Hematopoietic multipotent progenitor cell treated with erythropoietin and hydrocortisone succinate and interleukin-3 and kit ligand, for 6 days (in vitro differentiated cells): ENCODE data around the gene FYN.
"Not testable (repeated sequence)": the region's sequence is repeated elsewhere in the genome, so short reads cannot be mapped to it uniquely, and the experiment has no call there.

Source experiments
- DNase-seq: peaks from one replicate; pipeline ENCODE4 v3.0.0-alpha.2; 2015

FYN gene

GRCh38 chr6:111805511-111806164 is 67.6 kb downstream of the FYN start:
- no peak for DNase-seq

- DNase-seq: peak; percentile 94
Measured at GRCh38 chr6:111804627-111805235, 68.5 kb downstream of the FYN start.

GRCh38 chr6:111803804-111804203 is 69.4 kb downstream of the FYN start:
- DNase-seq: no peak

DNA sequence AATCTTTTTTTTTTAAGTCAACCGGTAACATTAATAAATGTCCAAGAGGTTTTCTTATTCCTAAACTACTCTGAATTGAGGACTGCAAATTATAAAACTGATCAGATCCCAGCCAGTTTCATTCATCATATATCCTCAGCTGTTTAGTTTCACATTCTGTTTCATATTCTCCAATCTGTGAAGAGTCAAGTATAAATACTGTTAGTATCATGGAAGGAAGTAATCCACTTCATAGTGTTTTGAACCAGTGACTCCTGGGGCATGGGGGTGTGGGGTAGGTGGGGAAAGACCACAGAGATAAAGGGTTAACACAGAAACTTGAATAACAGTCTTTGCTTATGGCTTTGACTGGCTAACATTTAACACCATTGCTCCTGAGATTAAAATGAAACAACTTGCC is 69.9 kb downstream of the FYN start:
- no peak for DNase-seq

- DNase-seq: no peak
Measured at GRCh38 chr6:111802720-111803330, 70.4 kb downstream of the FYN start.

GRCh38 chr6:111802015-111802414 is 71.2 kb downstream of the FYN start:
- no peak for DNase-seq

DNA sequence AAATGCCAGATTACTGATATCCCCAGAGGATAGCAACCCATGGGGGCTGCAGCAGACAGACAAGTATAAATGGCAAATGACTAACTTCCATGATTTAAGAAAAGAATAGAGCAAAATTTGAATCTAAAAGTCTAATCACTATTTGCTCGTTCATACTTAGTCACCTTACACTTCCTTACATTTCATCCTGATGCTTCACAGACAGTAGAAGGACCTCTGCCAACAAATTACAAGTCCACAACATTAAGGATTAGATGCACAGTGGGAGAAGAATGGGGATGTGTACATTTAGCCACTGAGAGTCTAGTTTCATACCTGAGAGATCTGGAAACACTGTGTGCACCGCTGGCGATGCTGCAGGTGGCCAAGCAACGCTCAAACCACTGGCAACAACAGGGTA is 72.4 kb downstream of the FYN start:
- DNase-seq: no peak

DNA sequence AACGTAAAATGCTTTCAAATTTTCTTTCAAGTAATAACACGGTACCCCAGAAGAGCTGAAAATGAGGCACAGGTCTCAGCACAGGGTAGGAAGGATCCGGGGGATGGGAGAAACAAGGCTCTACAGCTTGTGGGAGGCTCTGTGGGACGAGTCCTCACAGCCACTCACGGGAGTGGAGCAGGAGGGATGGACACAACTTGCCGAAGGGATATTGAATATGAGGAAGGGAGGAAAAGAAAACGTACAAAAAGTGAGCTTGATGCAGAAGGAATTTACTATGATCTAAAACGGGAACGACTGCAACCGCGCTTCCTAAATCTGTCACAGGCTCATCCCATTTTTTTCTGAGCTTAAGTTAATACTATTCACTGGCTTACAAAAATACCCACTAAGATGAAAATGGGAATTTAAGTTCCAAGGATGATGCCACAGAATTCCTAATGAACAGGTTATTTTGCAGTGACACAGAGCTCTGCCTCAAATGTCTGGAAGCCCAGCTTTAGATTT is 72.9 kb downstream of the FYN start:
- DNase-seq: no peak

DNA sequence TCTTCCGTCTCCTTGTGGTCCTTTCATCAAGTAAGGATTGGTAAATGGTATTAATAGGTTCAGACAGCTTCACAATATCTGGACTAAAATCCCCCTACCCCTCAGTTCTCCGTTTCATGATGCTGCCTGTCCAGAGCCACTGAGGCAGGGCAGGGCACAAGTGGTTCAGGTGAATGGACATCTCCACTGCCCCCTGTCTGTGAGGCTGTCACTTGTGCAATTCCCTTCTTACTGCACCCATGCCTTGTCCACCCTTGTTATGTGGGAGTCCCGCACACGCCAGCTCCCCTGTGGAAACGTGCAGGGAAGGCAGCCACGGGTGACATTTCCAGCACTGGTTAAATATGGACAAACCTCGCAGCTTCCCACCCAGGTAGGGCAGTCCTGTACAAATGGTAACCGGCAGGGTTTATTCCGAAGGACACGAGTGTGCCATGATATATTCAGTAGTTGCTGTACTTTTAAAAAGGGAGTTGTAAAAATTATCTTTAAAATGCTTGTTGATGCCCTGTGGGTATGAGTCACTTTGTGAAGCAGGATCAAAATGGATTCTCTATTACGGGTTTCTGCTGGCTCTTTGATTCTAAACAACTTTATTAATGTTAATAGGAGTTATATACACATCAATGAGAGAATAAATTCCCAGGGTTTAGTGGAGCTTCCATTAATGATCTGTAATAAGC is 73.5 kb downstream of the FYN start:
- no peak for DNase-seq

DNA sequence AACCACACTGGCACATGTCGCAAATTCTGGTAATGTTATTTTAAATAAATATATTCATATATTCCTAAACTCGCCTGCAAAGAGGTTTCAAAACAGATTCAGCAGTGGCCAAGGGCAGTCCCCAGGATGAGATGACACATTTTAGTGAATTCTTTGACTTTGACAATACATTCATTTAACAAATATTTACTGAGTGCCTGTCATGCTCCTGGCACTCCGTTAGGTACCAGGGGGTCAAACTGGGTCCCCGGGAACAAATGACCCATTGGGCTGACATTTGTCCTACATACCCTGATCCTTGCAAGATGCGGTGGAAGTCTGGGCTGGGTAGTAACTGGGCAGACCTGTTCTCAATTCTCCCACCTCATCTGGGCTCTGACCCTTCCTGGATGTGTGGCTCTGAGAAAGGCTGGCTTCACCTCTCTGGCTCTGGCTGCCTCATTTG is 74.9 kb downstream of the FYN start:
- no peak for DNase-seq

DNA sequence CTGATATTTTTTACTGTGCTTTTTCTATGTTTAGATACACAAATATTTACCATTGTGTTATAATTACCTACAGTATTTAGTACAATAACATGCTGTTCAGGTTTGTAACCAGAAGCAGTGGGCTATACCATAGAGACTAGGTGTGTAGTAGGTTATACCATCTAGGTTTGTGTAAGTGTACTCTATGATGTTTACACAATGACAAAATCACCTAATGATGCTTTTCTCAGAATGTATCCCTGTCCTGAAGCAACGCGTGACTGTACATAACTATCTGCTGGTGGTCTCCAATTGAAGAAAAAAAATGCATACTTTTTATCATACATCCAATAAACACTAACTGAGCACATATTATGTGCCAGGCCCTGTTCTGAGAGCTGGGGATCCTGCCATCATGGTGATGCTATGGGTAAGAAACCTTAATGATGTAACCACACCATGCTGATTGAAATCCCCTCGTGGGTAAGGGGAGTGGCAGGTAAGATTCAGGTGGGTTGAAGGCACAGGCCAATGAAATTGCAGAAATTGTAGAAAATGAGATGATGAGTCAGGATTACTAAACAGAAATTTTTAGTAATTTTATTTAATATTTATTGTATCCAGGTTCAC is 76.8 kb downstream of the FYN start:
- no peak for DNase-seq

DNA sequence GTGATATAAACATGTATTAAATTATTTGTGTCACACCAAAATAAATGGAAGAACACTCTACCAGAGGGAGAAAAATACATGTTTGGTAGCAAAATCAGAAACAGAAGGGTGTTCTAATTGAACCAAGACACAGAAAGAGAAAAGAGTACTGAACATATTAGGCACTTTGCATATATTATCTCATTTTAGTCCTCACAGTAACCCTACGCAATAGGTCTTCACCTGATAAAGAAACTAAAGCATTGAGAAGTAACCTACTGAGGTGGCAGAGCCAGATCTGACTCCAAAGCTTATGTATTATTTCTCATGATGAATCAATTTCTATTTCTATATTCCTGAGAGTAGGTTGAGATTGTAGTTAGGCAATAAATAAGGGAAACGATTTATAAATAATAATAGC is 77.7 kb downstream of the FYN start:
- no peak for DNase-seq

DNA sequence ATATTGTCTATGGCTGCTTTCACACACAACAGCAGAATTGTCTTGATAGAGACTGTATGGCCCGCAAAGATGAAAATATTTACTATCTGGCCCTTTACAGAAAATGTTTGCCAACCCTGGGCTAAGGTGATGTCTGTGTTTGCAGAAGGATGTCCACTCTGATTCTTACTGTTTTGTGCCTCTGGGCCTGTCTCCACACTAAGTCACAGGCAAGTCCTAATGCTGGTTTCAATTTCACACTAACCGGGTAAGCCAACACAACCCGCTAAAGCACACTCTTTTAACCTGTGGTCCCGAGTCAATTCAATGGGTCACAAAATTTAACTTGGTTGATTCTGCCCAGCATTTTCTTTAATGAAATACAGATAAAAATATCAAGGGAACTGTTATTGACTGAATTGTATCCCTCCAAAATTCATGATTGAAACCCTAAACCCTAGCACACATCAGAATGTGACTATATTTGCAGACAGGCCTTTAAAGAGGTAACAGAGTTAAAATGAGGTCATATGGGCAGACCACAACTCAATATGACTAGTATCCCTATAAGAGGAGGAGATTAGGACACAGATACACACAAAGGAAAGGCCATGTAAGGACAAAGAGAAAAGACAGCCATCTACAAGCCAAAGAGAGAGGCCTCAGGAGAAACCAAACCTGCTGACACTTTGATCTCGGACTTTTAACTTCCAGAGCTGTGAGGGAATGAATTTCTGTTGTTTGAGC is 78.4 kb downstream of the FYN start:
- no peak for DNase-seq

- DNase-seq: no peak
Measured at GRCh38 chr6:111794300-111794699, 79.0 kb downstream of the FYN start.

DNA sequence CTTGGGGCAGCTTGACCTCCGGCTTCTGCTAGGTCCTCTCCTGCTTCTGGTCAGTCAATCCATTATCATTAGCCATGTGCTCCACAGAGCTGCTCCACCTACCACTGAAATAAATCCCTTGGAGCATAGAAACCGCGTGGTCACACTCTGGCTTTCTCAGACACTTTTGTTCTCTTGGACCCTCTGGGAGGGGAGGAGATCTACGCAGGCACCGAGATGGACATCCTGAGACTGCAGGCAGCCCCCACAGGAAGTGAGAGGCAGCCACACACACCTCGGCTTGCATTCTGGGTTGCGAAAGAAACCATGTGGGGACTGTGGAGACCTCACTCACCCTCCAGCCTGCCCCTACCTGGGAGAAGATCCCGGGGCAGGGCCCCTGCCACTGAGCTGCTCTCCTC is 79.5 kb downstream of the FYN start:
- DNase-seq: peak; percentile 26

DNA sequence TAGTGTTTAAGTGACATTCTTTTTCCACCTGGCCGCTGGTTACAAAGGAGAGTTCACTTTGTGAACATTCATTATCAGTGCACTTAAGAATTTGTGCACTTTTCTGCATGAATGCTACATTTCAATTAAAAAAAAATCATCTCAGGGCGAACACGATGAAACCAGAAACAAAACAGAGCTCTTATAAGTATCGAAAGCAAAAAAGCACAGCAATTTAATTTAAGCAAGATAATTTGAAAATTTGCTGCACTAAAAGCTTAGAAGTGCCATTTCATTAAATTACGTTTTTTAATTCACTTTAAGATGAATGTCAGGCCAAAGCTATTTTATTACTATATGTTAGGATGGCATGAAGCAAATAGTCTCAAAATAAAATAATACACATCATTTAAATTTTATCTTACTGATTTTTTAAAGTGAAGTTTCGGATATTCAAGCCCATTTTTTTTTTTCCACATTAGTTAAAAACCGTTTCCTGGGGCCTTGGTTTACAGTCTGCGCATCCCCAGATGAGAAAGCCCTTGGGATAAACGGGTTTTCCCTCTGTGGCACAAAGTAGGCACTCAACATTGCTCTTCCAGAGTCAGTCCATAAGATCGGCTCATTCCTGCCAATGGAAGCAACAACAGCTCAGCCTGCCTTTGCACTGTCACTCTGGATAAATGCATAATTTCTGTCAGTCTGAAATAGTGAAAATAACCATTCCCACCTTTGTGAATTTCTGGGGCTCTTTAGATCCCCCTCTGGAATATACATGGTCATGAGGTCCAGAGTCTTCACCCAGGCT is 80.1 kb downstream of the FYN start:
- no peak for DNase-seq

- DNase-seq: peak; percentile 68
Measured at GRCh38 chr6:111792241-111792640, 81.0 kb downstream of the FYN start.

DNA sequence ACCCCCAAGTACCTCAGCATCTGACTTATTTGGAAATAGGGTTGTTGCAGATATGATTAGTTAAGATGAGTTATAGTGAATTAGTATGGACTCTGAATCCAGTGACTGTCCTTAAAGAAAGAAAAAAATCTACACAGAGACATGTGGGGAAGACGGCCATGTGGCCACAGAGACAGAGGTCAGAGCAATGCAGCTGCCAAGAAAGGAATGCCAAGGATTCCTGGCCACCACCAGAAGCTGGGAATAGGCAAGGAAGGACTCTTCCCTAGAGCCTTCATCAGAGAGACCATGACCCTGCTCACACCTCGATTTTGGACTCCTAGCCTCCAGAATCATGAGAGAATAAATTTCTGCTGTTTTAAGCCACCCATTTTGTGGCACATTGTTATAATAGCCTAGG is 81.8 kb downstream of the FYN start:
- DNase-seq: no peak

- DNase-seq: no peak
Measured at GRCh38 chr6:111789598-111789997, 83.7 kb downstream of the FYN start.

DNA sequence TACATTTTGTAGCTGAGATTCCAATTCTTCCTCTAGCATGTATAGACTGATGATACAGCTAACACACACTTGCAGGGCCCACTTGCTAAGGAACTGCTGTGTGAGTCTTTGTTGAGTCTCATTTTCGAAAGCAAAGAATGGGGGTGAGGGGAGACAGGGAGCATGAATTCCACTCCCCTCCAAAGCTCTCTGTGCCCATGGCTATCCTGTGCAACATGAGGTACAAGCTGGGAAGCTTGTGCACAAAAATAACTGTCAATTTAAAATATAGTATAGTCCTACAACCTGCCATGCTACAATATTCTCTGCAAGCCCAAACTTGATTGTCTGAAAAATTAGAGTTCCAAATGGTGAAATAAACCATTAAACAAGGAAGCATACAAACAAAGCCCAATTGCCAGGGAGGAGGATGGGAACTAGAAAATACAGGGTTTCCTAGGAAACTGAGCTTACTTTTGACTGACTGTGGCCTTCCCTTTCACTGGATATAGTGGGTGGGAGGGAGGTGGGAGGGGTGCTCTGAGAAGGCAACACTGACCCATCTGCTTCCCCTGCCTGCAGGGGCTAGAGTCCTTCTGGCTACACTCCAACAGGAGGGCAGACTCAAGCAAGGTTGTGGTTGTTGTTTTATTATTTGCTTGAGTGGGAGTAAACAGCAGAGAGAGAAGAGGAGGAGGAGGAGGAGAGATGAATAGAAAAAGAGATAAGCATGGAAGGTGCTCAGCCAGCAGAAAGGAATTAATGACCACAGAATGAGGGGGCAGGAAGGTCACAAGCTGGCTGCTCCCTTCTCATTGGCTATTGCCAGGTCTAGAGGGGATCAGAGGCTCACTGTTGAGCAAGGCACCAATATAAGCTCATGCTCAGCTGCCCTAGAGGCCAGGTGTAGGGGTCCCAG is 84.6 kb downstream of the FYN start:
- no peak for DNase-seq

DNA sequence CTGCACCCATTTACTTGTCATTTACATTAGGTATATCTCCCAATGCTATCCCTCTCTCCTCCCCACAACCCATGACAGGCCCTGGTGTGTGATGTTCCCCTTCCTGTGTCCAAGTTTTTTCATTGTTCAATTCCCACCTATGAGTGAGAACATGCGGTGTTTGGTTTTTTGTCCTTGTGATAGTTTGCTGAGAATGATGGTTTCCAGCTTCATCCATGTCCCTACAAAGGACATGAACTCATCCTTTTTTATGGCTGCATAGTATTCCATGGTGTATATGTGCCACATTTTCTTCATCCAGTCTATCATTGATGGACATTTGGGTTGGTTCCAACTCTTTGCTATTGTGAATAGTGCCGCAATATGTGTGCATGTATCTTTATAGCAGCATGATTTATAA is 87.1 kb downstream of the FYN start:
- DNase-seq: not testable (repeated sequence)
